GM18502 (cell line): Measurements from ENCODE around the gene NCKIPSD.

ENCODE experiments used
- ATAC-seq: cut with Tn5 transposase; IDR thresholded peaks from one replicate; pipeline ENCODE4 v1.9.1; 2021; ENCODE audit warnings: mild to moderate bottlenecking; ENCODE audit not compliant: unreplicated experiment, poor library complexity

NCKIPSD gene

DNA sequence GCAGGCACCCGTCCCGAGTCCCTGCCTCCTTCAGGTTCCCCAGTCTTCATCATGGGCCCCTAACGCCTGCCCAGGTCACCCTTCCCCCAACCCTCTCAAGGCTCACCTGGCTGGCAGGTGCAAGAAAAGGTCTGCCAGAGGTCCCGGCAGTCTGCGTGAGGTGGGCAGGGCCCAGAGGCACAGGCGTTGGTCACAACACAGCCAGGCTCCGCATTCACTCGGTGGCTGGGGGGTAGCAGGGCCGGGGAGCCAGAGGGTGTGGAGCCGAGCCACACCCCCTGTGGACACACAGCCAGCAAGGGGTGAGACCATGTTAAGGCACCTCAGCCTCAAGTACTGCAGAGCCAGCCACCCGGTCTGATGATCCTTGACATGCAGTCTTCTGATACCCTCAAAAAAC, 33.9 kb downstream of the NCKIPSD start:
- ATAC-seq, result no peak

DNA sequence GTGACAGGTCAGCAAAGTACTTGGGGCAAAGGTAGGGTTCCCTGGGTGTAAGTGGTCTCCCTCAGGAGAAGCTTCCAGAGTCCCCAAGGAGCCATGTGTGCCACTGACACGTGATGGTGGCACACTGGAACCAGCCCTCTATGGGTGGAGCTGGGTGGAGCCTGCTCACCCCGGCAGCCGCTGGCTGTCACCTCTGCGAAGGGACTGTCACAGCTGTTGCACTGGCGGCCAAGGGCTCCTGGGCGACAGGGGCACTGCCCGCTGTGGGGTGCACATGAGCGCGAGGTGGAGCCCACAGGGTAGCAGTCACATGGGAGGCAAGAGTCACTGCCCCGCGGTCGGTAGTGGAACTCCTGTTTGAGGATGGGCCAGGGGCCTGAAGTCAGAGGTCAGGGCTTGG, 35.0 kb downstream of the NCKIPSD start:
- no peak for ATAC-seq

DNA sequence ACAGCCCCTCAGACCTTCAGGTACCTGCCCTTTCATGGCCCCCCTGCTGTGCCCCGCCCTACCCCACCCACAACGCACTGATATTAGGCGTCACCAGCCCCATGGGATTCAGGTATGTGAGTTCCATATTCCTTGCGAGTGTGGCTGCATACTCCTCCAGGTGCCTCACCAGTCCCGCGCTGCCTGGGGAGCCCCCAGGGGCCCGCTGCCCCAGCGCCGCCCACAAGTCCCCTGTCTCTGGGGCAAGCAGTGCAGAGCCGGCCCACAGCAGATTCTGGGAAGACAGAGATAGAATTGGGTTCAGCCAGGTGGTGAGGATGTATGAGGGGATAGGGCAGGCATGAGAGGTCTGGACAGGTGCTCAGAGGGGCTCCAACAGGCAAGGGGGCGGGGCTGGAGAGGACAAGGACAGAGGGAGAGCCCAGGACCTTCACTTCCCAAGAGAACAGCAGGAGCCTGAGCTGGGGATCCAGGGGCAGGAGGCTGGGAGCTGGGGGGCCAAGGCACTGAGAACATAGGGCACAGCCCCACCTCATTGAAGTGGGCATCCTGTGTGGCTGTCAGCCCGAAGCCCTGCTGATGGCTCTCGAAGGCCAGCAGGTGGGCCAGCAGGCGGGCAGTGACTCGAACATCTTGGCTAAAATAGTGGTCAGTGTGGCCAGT, 37.4 kb downstream of the NCKIPSD start:
- ATAC-seq, result no peak

DNA sequence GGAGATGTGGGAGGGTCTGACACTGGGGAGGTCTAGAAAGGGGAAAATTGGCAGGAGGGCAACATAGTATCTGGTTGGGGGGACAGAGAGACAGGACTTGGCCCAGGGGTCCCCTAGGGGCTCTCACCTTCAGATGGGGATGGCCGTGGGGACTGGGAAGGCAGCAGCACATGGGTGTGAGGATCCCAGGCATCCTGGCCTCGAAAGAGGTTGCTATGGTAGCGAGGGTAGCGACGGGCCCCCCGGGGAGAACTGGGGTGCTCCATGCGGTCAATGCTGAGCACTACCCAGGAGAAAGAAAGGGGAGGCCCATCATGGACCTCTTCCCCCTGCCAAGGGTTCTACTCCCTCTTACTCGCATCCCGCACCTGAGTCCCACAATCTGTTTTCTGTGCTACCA, 38.0 kb downstream of the NCKIPSD start:
- no peak for ATAC-seq

DNA sequence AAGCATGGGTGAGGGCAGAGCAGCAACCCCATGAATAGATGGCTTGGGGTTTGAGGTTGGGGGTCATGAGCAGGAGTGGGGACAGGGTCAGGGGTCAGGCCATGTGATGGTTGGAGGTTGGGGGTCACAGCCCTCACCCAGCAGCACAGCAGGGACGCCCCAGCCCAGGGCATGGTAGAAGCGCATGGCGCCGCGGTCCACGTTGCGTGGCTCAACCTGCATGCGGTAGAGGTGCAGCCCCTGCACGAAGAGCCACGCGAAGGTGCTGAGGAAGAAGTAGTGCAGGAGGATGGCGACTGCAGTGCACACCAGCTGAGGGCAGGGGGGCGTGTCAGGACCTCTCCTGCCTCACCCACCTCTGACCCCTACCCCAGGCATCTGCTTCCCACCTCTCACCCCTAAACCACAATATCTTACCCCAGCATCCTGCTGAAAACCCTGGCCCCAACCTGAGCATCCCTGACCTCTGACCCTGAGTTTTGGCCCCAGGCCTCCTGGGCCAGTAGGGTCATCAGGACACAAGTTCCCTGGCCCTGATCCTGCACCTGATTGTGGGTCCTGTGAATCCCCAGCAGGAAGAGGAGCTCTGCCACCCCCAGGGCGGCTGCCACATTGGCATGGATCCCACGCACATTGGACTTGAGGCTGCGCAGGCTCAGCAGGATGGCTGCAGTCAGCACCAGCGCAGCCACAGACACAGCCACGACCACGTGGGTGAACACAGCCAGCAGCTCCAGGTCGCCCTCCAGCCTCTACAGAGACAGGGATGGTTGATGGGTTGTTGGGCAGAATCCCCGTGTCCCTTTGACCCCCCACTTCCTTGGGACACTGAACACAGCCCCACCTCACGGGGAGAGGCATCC, 40.6 kb downstream of the NCKIPSD start:
- ATAC-seq, result no peak

DNA sequence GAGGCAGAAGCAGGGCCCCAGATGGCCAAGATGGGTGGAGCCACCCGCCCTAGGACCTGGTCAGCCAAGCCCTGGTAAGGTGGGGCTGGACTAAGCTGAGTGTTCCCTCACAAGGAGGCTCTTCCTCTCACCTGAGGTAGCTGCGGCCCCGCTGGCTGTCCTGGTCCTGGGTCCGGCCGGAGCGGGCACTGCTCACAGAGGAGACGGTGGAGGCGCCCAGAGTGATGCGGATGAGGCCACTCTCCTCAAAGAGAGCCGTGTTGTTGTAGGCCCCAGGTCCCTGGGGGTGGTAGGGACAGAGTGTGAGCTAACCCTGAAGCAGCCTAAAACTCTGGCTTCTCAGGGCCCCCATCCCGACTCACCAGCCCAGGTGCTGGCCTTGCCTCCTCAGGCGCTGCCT, 43.1 kb downstream of the NCKIPSD start:
- no peak for ATAC-seq

DNA sequence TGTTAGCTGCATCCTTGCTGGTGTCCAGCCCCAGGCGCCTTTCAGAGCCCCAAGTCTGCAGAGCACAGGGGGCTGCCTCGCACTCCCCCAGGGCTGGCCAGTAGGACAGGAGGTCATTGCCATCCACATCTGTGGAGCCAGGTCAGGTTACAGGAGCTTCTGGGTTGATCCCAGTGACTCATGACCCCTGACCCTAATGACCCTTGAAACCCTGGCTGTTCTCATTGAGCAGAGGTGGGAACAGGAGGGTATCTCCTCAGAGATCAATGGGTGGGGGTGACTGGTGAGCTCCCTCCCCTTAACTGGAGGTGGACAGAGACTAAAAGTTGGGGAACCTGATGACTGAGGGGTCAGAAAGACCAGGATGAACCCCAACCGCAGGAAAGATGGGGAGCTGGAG, 44.3 kb downstream of the NCKIPSD start:
- ATAC-seq, result no peak

DNA sequence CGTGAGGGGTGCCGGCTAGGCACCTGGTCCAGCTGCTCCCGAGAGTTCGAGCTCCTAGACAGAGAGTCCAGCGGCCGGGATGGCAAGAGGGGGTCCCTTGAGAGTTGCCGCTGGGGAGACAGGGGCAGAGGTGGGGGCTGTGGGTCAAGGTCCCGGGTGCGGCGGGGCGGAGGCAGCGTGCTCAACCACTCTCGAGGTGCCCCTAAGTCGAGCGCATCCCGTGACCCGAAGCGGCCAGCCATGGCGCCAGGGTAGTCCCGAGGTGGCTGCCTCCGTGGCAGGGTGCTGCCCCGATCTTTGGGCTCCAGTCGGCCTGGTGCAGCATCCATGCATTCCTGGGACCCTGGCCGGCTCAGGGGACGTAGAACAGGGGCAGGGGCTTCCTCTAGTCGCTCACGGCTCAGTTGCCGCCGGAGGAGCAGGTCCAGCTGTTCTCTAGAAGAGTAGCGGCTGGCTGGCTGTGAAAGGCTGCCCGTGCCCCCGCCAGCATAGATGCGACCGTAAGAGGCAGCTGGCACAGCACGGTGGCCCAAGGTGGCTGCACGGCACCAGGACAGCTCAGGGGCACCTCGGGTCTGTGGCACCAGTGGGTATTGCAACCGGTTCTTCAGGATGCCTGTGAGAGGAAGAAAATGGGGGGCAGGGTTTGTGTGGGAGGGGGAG, 45.6 kb downstream of the NCKIPSD start:
- ATAC-seq, result no peak

DNA sequence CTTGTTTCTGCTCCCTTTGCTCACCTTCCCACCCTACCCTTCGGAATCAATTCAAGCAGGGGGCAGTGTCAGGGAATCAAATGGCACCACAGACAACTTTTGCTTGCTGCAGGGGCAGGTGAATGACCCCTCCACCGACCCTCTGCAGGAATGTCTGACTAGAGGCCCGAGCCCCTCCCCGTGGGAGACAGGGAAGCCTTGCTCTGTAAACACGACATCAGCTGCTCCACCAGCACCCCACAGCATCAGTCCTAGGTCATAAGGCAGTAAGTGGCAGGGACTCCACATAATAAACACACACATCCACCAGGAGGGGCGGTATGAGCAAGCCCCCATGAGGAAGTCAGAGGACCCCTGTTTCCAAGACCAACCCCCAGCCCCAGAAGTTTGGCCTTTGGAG, 48.4 kb downstream of the NCKIPSD start:
- ATAC-seq, result no peak

DNA sequence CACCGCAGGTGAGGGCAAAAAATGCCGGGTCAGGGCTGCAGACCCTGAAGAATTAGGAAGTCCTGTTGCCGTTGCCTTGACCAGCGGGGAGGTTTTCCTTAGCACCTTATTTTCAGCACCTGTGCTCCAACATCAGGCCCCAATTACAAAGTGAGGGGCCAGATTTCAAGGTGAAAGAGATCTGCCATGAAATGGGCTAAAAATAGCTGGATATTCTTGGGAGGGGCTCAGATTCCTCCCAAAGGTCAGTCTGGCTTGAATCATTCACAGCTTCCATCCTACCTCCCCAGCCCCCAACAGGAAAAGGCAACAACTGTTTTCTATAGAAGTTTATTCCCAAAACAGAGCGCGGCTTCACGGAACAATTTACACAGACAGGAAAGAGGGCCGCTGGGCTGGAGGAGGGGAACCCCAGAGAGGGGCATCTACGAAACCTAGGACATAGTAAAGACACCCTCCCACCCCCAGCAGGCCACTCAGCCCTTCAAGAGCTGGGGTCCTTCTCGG, 49.5 kb downstream of the NCKIPSD start:
- ATAC-seq, result no peak

DNA sequence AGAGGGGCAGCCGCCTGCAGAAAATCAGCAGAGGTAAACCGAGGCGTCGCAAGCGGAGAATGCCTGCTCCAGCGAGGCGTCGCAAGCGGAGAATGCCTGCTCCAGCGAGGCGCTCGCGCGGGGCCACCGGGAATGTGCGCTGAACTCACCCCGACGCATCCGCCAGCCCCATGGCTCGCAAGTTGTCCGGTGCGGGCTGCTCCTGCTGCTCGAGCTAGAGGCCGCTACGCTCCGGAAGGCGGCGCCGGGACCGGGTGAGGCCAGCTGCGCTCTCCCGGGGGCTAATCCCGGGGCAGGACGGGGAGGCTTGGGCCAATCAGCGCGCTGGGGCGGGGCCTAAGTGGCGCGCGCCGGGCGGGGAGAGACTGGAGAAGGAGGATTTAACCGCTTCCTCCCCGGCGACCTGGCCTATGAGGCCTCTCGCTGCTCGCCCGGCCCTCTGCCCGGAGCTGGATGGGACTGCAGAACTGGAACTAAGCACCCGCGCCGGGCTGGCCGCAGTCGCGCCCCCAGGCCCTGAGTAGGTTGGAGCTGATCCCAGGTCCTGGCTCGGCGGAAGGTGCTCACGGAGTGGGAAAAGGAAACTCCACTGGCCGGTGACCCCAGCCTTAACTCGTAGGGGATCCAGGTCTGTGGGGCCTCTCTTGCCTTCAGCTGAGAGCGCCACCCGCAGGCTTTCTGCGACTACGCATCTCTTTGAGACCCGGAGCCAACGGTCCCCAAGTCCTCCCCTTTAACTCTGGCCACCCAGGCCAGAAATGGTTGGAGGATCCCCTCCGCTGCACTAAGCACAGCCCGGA, 50.3 kb downstream of the NCKIPSD start, which contains the start of gene SLC26A6:
Gene SLC26A6, minus strand, starts transcription at position 240 of the 800 bp plus-strand sequence. Its CDS starts 68 bp downstream, at position 172.
- peak; percentile 91 for ATAC-seq

DNA sequence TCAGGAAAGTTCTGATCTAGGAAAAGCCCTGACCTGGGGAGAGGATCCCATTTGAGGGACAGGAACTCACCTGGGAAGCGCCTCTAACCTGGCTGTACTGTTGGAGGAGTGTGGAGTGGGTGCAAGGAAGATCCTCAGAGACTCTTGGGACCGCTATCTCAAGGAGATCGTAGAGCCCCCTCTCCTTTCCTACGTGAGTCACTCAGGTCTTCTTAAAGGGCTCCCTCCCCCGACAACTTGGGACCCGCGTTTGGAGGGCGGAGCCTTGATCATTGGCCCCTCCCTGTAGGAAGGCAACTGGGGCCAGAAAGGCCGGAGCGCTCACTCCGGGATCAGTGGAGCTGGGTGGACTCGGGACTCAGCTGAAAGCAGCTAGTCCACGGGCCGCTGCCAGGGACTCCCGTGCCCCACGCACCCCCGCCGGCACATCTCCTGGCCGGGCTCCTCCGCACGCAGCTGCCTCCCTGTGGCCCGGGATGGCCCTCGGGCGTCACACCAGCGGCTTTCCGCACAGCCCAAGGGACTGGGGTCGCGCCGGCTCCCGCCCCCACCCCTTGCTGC, 51.0 kb downstream of the NCKIPSD start:
- ATAC-seq, result peak; percentile 18

DNA sequence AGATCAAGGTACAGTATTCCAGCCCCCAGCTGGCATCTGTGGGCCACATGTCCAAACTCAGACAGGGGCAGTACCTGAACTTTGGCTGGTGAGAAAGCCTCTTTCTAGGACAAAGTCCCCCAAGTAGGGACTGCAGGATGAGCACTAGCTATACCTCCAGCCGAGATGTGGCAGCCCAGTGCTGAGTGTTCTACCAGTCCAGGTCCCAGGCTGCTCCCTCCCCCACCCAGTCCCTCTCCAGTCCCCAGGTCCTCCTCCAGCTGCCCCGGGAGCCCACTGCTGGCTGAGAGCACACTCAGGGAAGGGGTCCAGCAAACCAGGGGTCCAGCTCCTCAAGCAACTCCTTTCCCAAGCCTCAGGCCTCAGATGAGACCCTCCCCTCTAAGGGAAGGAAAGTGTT, 52.0 kb downstream of the NCKIPSD start:
- ATAC-seq, result no peak

DNA sequence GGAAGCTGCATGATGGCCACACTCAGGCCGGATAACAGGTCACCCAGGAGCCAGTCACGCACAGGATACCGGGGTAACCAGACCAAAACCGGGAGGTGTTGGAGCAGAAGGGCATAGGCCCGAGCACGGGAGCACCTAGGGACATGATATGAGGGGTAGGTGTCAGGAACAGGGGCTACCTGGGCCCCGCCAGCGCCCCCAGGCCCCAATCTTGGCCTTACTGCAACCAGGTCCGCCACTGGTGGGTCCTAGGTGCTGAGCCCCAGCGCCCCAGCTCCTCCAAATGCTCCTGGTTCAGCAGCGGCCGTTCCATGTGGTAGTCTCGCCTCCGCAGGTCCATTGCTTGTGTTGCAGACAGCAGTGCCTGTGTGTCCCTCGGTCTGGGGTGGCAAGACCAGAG, 52.5 kb downstream of the NCKIPSD start:
- ATAC-seq, result no peak

DNA sequence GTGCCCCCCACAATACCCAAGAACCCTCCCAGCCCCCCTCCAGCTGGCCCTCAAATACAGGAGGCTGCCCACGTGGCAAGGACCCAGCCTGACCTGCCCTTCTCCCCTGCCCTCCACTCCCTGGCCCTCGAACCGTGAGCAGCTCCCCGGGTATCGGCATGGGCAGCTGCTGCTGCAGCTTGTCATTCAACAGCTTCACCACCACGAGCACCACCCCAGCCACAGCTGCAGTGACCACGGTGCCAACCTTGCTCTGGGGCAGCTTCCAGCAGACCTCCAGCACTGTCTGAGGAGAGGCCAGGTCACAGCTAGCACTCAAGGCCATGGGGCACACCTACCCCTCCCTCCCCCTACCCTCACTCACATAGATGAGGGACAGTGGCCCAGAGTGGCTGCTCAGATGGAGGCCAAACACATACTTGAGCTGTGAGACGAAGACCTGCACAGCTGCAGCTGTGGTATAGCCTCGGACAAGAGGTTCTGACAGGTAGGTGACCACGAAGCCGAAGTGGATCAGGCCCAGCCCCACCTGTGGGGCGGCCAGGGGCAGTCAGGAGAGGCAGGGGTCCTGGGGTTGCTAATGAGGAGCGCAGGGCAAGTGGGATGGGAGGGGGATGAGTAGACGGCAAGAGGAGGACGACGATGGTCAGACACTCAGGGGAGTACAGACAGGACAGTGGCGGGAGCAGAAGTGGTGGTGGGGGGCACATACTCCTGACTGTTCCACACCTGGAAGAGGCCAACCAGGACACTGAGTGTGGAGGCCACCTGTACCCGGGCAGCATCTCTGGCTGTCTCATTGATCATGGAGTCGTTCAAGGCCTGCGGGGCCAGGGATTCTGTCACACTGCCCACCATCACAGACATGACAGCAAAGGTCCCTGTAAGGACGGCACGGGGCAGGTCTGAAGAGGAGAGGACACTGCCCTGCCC, 53.9 kb downstream of the NCKIPSD start:
- no peak for ATAC-seq

DNA sequence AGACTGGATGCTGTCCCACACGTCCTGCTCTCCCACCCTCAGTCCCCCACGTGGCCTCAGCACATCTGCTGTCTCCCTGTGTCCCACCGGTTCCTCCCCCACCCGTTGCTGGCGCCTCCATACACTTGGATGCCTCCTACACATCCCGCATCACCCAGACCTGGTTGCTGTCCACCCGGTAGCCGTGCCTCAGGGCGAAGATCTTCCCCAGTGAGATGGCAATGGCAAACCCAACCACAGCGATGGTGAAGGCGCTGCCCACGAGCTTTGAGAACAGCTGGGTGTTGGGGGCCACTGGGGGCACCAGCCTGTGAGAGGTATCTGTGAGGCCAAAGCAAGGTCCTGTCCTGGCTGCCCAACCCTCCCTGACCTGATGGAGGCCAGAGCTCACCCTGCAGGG, 54.9 kb downstream of the NCKIPSD start:
- ATAC-seq, result no peak

DNA sequence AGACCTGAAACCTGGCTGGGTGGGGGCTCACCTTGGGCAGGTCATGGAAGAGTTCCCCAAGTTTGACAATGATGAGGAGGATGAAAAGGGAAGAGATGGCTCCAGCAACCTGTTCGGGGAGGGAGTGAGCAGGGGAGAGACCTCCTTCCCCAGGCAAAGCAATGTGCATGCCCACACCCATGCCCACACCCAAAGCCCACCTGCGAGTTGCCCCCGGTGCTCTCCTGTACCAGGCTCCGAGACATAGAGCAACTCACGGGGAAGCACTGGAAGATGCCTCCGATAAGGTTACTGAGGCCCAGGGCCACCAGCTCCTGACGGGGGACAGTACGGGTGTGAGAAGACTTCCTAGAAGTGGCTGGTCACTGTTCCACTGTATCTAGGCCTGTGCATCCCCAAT, 55.3 kb downstream of the NCKIPSD start:
- no peak for ATAC-seq

DNA sequence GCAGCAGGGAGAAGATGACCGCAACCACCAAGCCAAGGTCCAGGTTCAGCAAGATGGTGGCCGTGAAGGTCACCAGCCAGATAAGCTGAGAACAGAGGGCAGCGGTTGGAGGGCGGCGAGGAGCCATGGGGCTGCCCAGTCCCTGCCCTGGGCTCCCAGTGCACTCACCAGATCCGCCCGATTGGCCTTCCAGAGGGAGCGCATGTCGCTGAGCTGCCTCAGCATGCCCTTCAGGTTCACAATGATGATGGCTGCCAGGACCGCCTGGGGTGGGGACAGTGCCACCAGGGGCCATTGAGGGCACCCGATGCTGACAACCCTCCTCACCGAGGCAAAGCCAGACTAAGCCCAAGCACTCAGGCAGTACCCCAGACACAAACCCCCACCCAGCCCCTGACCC, 55.8 kb downstream of the NCKIPSD start:
- ATAC-seq, result no peak
